ENCODE results near the gene ASPA.
A peak's percentile ranks its signal among the peaks of the same experiment; 100 is the strongest.

The ASPA gene

GRCh38 chr17:3535253-3535995, 59.6 kb downstream of the ASPA start:
- DNase-seq: peak; percentile 82

DNA sequence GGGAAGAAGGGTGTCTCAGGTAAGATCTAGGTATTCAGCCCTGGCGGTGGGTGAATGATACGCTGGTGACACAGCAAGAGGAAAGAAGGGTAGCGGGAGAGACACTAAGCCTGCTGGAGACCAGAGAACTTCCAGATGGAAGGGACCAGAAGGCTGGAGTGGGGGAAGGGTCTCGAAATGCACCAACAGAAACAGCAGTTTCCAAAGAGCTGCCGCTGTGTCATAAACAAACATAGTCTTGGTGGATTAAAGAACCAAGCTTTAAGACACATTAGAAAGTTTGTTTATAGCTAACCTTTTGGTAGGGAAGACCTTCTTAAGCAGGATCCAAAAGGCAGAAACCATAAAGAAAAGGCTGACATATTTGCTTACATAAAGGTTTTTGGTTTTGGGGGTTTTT, 60.9 kb downstream of the ASPA start:
- no peak for DNase-seq

GRCh38 chr17:3539881-3540540, 64.2 kb downstream of the ASPA start:
- no peak for DNase-seq

GRCh38 chr17:3542410-3543088, 66.8 kb downstream of the ASPA start:
- DNase-seq: no peak

- DNase-seq: no peak
Measured at GRCh38 chr17:3543453-3543852, 67.7 kb downstream of the ASPA start.

DNA sequence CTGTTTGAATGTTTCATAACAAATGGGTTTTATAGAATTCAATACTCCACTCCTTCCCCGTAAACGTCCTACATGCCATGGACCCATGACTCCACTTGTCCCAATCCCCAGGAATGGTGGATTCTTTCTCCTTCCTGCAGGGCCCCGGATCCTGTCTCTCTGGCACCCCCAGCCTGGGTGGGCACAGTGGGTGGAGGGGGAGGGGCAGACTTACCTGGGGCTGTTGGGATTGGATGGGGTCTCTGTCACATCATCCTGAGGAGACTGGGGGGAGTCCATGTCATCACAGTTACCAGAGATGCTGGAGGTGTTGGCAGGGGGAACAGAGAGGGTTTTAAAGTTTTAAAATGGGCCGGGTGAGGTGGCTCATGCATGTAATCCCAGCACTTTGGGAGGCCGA, 68.6 kb downstream of the ASPA start:
- no peak for DNase-seq

DNA sequence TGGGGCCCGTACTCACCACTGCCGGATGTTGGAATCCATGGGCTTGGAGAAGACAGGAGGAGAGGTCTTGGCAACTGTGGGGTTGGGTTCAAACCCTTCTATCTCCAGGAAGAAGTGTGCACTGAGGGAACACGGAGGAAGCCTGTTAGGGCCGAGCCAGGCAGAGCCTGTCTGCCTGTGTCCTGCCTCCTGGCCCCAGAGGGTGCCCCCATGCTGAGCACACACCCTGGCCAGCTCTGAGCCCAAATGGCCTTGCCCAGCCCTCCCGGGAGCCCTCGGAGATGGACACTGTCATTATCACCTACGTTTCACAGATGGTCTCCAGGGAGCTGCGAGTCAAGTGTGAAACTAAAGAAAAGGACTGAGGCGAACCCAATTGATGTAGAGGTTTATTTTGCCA, 69.4 kb downstream of the ASPA start:
- DNase-seq: no peak

DNA sequence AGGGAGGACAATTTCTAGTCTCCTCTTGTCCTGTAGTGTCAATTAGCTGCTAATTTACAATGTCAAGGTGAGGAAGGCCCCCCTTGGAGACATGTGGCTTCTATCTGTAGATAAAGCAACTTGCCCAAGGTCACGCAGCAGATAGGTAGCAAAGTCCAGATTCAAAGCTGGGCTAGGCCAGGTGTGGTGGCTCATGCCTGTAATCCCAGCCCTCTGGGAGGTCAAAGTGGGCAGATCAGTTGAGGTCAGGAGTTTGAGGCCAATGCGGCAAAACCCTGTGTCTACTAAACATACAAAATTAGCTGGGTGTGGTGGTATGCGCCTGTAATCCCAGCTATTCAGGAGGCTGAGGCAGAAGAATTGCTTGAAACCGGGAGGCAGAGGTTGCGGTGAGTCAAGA, 70.7 kb downstream of the ASPA start:
- DNase-seq: no peak

- DNase-seq: no peak
Measured at GRCh38 chr17:3546997-3547396, 71.2 kb downstream of the ASPA start.

GRCh38 chr17:3547628-3548027, 71.8 kb downstream of the ASPA start:
- no peak for DNase-seq

DNA sequence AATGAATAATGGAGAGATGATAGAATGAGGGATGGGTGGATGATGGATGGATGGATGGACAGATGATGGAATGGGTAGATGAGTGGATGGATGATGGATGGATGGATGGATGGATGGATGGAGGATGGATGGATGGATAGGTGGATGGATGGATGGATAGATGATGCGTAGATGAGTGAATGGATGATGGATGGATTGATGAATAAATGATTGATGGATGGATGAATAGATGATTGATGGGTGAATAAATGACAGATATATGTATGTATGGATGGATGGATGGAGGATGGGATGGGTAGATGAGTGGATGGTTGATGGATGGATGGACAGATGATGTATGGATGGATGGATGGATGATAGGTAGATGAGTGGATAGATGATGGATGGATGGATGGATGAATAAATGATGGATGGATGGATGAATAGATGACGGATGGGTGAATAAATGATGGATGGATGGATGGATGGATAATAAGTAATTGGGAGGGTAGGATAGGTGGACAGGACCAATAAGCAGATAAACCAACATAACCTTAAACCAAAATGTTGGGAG, 73.9 kb downstream of the ASPA start:
- no peak for DNase-seq

DNA sequence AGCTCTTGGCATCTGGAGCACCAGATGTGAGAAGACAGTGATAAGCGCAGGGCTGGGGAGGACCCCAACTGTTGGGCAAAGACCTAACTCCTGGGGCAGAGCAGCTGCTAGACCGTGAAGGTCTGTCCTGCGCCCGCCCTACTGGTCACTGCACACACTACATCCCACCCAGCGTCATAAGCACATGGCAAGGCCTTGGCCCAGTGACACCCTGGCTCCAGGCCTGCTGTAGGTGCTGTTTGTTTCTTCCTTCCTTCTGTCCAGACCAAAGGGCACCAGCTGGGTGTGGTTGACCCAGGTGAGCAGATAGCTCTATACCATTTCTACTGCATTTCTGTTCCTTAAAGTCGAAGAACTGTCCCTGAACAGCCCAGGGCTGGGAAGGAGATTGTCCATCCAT, 75.4 kb downstream of the ASPA start:
- DNase-seq: no peak

GRCh38 chr17:3552916-3553315, 77.1 kb downstream of the ASPA start:
- DNase-seq: no peak
